ENCODE results near the gene PCDHGB7. TPM values are rescaled to one million over a fixed set of nuclear protein-coding genes. Genes with fewer than 3 reads are reported as not detected.

The PCDHGB7 gene
- polyA plus RNA-seq, 1 donor (not counting 4 experiments of a cell fraction or from before 2014, with no cell fraction given) = 0.69 TPM

- DNase-seq (ENCODE audit: low read depth, low spot score) (no peak), FAIRE-seq (no peak)
- no peaks in the 10 kb centered on the region for H3K36me3 ChIP-seq (ENCODE audit: control insufficient read depth in 2 of 2, extremely low read depth in 1 of 2, insufficient read depth in 2 of 2, low read length in 2 of 2)
- H3K9ac ChIP-seq (ENCODE audit: control insufficient read depth, extremely low read depth, insufficient read depth, low read length) = no peak overlapping the region
- H3K27me3 ChIP-seq (ENCODE audit: control insufficient read depth, extremely low read depth, insufficient read depth, low read length) = peaks cover 38% of the 10 kb centered on the region
- TF ChIP-seq, protein P1, sequence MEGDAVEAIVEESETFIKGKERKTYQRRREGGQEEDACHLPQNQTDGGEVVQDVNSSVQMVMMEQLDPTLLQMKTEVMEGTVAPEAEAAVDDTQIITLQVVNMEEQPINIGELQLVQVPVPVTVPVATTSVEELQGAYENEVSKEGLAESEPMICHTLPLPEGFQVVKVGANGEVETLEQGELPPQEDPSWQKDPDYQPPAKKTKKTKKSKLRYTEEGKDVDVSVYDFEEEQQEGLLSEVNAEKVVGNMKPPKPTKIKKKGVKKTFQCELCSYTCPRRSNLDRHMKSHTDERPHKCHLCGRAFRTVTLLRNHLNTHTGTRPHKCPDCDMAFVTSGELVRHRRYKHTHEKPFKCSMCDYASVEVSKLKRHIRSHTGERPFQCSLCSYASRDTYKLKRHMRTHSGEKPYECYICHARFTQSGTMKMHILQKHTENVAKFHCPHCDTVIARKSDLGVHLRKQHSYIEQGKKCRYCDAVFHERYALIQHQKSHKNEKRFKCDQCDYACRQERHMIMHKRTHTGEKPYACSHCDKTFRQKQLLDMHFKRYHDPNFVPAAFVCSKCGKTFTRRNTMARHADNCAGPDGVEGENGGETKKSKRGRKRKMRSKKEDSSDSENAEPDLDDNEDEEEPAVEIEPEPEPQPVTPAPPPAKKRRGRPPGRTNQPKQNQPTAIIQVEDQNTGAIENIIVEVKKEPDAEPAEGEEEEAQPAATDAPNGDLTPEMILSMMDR (optimal IDR thresholded peaks at IDR 0.05 in 1 of 3, IDR thresholded peaks at IDR 0.05 in 1 of 3, conservative IDR thresholded peaks at IDR 0.05 in 1 of 3; ENCODE audit: extremely low read depth in 1 of 3, insufficient read depth in 2 of 3, low read length in 3 of 3) = no peak
- TF ChIP-seq EZH2 (IDR thresholded peaks at IDR 0.05; ENCODE audit: low read length) = no peak
- H3K27ac ChIP-seq (ENCODE audit: control insufficient read depth, insufficient read depth, low read length) = no peak overlapping the region
- peak overlapping the region; percentile 69 for H3K4me2 ChIP-seq (ENCODE audit: control insufficient read depth, extremely low read depth, insufficient read depth, low read depth, low read length)
- no peaks in the 10 kb centered on the region for H4K20me1 ChIP-seq (ENCODE audit: control insufficient read depth, extremely low read depth, insufficient read depth, low read length)
- peak overlapping the region; percentile 65 for H2AFZ ChIP-seq (ENCODE audit: control insufficient read depth, low read length)
- no peaks in the 10 kb centered on the region for H3K4me1 ChIP-seq (ENCODE audit: control insufficient read depth, extremely low read depth, insufficient read depth, low read length)
- H3K4me3 ChIP-seq (ENCODE audit: control insufficient read depth in 2 of 3, extremely low read depth in 1 of 3, insufficient read depth in 2 of 3, low read depth in 1 of 3, low read length in 3 of 3) = peak overlapping the region; percentile 37 to 68 (median 60)
- H3K79me2 ChIP-seq (ENCODE audit: control insufficient read depth, insufficient read depth, low read length) = no peaks in the 10 kb centered on the region
- dilution Hi-C loops (cut with MboI; ENCODE audit: extremely low pct_ligation_motif_present, low sequenced_read_pairs) = no loop called here
- peaks cover 28% of the 10 kb centered on the region for H3K9me3 ChIP-seq (ENCODE audit: control insufficient read depth, low read depth, low read length)
- no peaks in the 10 kb centered on the region for H3K9me1 ChIP-seq (ENCODE audit: control insufficient read depth, extremely low read depth, insufficient read depth, low read length)
Measured at GRCh38 chr5:141421489-141421855, 4.0 kb downstream of the PCDHGB7 start.

DNA sequence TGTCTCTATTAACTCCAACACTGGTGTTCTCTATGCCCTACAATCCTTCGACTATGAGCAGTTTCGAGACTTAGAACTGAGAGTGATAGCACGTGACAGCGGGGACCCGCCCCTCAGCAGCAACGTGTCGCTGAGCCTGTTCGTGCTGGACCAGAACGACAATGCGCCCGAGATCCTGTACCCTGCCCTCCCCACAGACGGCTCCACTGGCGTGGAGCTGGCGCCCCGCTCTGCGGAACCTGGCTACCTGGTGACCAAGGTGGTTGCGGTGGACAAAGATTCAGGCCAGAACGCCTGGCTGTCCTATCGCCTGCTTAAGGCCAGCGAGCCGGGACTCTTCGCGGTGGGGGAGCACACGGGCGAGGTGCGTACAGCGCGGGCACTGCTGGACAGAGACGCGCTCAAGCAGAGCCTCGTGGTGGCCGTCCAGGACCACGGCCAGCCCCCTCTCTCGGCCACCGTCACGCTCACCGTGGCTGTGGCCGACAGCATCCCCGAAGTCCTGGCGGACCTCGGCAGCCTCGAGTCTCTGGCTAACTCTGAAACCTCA is 5.3 kb downstream of the PCDHGB7 start:
- no peak overlapping the region for H3K27ac ChIP-seq (ENCODE audit: control insufficient read depth, insufficient read depth, low read length)
- TF ChIP-seq, protein P1 (optimal IDR thresholded peaks at IDR 0.05 in 1 of 3, IDR thresholded peaks at IDR 0.05 in 1 of 3, conservative IDR thresholded peaks at IDR 0.05 in 1 of 3; ENCODE audit: extremely low read depth in 1 of 3, insufficient read depth in 2 of 3, low read length in 3 of 3) = no peak
- no peak for TF ChIP-seq EZH2 (IDR thresholded peaks at IDR 0.05; ENCODE audit: low read length)
- H3K9ac ChIP-seq (ENCODE audit: control insufficient read depth, extremely low read depth, insufficient read depth, low read length) = no peak overlapping the region
- dilution Hi-C loops (cut with MboI; ENCODE audit: extremely low pct_ligation_motif_present, low sequenced_read_pairs) = no loop called here
- no peak for FAIRE-seq
- H3K9me3 ChIP-seq (ENCODE audit: control insufficient read depth, low read depth, low read length) = peaks cover 34% of the 10 kb centered on the region
- no peak overlapping the region for H3K4me2 ChIP-seq (ENCODE audit: control insufficient read depth, extremely low read depth, insufficient read depth, low read depth, low read length)
- no peak overlapping the region for H3K4me3 ChIP-seq (ENCODE audit: control insufficient read depth in 2 of 3, extremely low read depth in 1 of 3, insufficient read depth in 2 of 3, low read depth in 1 of 3, low read length in 3 of 3)
- no peaks in the 10 kb centered on the region for H3K36me3 ChIP-seq (ENCODE audit: control insufficient read depth in 2 of 2, extremely low read depth in 1 of 2, insufficient read depth in 2 of 2, low read length in 2 of 2)
- no peak overlapping the region for H2AFZ ChIP-seq (ENCODE audit: control insufficient read depth, low read length)
- H4K20me1 ChIP-seq (ENCODE audit: control insufficient read depth, extremely low read depth, insufficient read depth, low read length) = no peaks in the 10 kb centered on the region
- H3K79me2 ChIP-seq (ENCODE audit: control insufficient read depth, insufficient read depth, low read length) = no peaks in the 10 kb centered on the region
- H3K9me1 ChIP-seq (ENCODE audit: control insufficient read depth, extremely low read depth, insufficient read depth, low read length) = no peaks in the 10 kb centered on the region
- no peak for DNase-seq (ENCODE audit: low read depth, low spot score)
- no peaks in the 10 kb centered on the region for H3K4me1 ChIP-seq (ENCODE audit: control insufficient read depth, extremely low read depth, insufficient read depth, low read length)
- peaks cover 38% of the 10 kb centered on the region for H3K27me3 ChIP-seq (ENCODE audit: control insufficient read depth, extremely low read depth, insufficient read depth, low read length)
